HepG2 (cell line): ENCODE data around the gene PEX3. TPM values are rescaled to one million over a fixed set of nuclear protein-coding genes. Genes with fewer than 3 reads are reported as not detected.

Experiments
- ATRX ChIP-seq: sonication (generic); formaldehyde crosslinking; IDR thresholded peaks from 2 replicates; pipeline ENCODE4 v1.4.0; 2020; ENCODE audit warnings: missing genetic modification reagents, borderline replicate concordance
- DR1 ChIP-seq: sonication (generic); formaldehyde crosslinking; IDR thresholded peaks from 2 replicates; pipeline ENCODE4 v1.8.0; 2021; ENCODE audit warnings: mild to moderate bottlenecking, missing genetic modification reagents, inconsistent platforms
- EHMT2 ChIP-seq: fragments of 200-600 bp; sonication (generic); IDR thresholded peaks from 2 replicates; pipeline ENCODE4 v1.7.0; 2017; ENCODE audit warnings: antibody characterized with exemption, low read depth, low read length, borderline replicate concordance
- ERF ChIP-seq: IDR thresholded peaks from 2 replicates; pipeline ENCODE4 v1.6.1; 2018; ENCODE audit warnings: missing biosample characterization, missing genetic modification reagents
- GTF2F1 ChIP-seq: fragments of 150-350 bp; IDR thresholded peaks from 2 replicates; pipeline ENCODE4 v1.6.1; 2014; ENCODE audit warnings: low read length
- ISL2 ChIP-seq: sonication (generic); formaldehyde crosslinking; IDR thresholded peaks from 2 replicates; pipeline ENCODE4 v1.5.0; 2020; ENCODE audit warnings: missing genetic modification reagents
- JUN ChIP-seq: sonication (generic); formaldehyde crosslinking; IDR thresholded peaks from 2 replicates; pipeline ENCODE4 v1.4.0; 2020; ENCODE audit warnings: mild to moderate bottlenecking, missing genetic modification reagents
- KAT2B ChIP-seq: fragments of 150-350 bp; IDR thresholded peaks from 2 replicates; pipeline ENCODE4 v1.6.1; 2014; ENCODE audit warnings: low read depth, low read length, borderline replicate concordance
- KAT8 ChIP-seq: IDR thresholded peaks from 2 replicates; pipeline ENCODE4 v1.6.1; 2016; ENCODE audit warnings: missing genetic modification reagents, missing compliant biosample characterization
- KMT2A ChIP-seq: sonication (generic); formaldehyde crosslinking; IDR thresholded peaks from 2 replicates; pipeline ENCODE4 v1.4.0; 2020; ENCODE audit warnings: missing genetic modification reagents
- LBX2 ChIP-seq: sonication (generic); formaldehyde crosslinking; IDR thresholded peaks from 2 replicates; pipeline ENCODE4 v1.5.0; 2020; ENCODE audit warnings: missing genetic modification reagents, mild to moderate bottlenecking, borderline replicate concordance
- LCORL ChIP-seq, 2 experiments: fragments of 450-650 bp in 1 of 2; sonication (generic) in 1 of 2; formaldehyde crosslinking in 1 of 2; IDR thresholded peaks; 2 replicates each; pipeline versions ENCODE4 v1.5.0 to v1.6.1; 2017 to 2020; ENCODE audit warnings: antibody characterized with exemption in 1 of 2, missing genetic modification reagents in 1 of 2
- MLX ChIP-seq: IDR thresholded peaks from 2 replicates; pipeline ENCODE4 v1.6.1; 2016
- PCBP2 ChIP-seq: fragments of 200-400 bp; formaldehyde crosslinking; optimal IDR thresholded peaks from 2 replicates; pipeline ENCODE3; 2018; ENCODE audit warnings: low read length, low read depth; ENCODE audit not compliant: poor library complexity, severe bottlenecking
- RARA ChIP-seq: IDR thresholded peaks from 2 replicates; pipeline ENCODE4 v1.6.1; 2016; ENCODE audit warnings: missing genetic modification reagents, missing compliant biosample characterization
- SNAPC5 ChIP-seq: sonication (generic); formaldehyde crosslinking; IDR thresholded peaks from 2 replicates; pipeline ENCODE4 v1.8.1; 2023; ENCODE audit warnings: mild to moderate bottlenecking, missing genetic modification reagents, borderline replicate concordance
- SRSF4 ChIP-seq: fragments of 200-400 bp; formaldehyde crosslinking; IDR thresholded peaks from one replicate; pipeline ENCODE4 v1.6.1; 2018; ENCODE audit warnings: mild to moderate bottlenecking, low read depth, low read length, moderate library complexity; ENCODE audit not compliant: poor library complexity, severe bottlenecking
- TERF1 ChIP-seq: sonication (generic); formaldehyde crosslinking; IDR thresholded peaks from 2 replicates; pipeline ENCODE4 v1.8.0; 2022; ENCODE audit warnings: mild to moderate bottlenecking, missing genetic modification reagents, moderate library complexity
- ZFP37 ChIP-seq: sonication (generic); formaldehyde crosslinking; IDR thresholded peaks from 2 replicates; pipeline ENCODE4 v1.4.0; 2020; ENCODE audit warnings: missing genetic modification reagents, borderline replicate concordance
- ZMAT3 ChIP-seq: sonication (generic); formaldehyde crosslinking; conservative IDR thresholded peaks from 2 replicates; pipeline ENCODE4 v1.7.0; 2021; ENCODE audit warnings: missing genetic modification reagents
- ZNF484 ChIP-seq: sonication (generic); formaldehyde crosslinking; IDR thresholded peaks from 2 replicates; pipeline ENCODE4 v1.5.1; 2020; ENCODE audit warnings: mild to moderate bottlenecking, low read depth, missing genetic modification reagents, borderline replicate concordance
- ZNF788 ChIP-seq: sonication (generic); formaldehyde crosslinking; IDR thresholded peaks from 2 replicates; pipeline ENCODE4 v1.5.0; 2020; ENCODE audit warnings: mild to moderate bottlenecking, missing genetic modification reagents, borderline replicate concordance
- ZNF878 ChIP-seq: sonication (generic); formaldehyde crosslinking; IDR thresholded peaks from 2 replicates; pipeline ENCODE4 v1.8.1; 2023; ENCODE audit warnings: mild to moderate bottlenecking, missing genetic modification reagents, moderate library complexity
- ZXDC ChIP-seq: sonication (generic); formaldehyde crosslinking; IDR thresholded peaks from 2 replicates; pipeline ENCODE4 v1.5.0; 2020; ENCODE audit warnings: mild to moderate bottlenecking, missing genetic modification reagents
- polyA plus RNA-seq, 8 experiments: library from polyadenylated mRNA; depleted of rRNA in 3 of 8; stranded (reverse) in 7 of 8; unstranded in 1 of 8; fragments of >200 nt; fragmentation: Illumina TruSeq in 4 of 8; extraction: Trizol in 4 of 8; gene quantifications; 2 replicates each; pipeline versions ENCODE4 v1.2.1 to v1.2.3, GENCODE V29; 2011 to 2016; ENCODE audit warnings: low read depth in 4 of 8, missing spikeins in 1 of 8, mixed read lengths in 1 of 8; ENCODE audit not compliant: insufficient read depth in 1 of 8
- total RNA-seq, 5 experiments: library from RNA; depleted of rRNA; stranded (reverse); fragments of >200 nt; fragmentation: Illumina TruSeq; extraction: Trizol; gene quantifications; 2 replicates each; pipeline ENCODE4 v1.2.3, GENCODE V29; 2016; ENCODE audit warnings: low read depth in 1 of 5

The PEX3 gene
- total and polyA plus RNA-seq, 2 of the 13 experiments (the other 11 are each of a cell fraction or from before 2014, with no cell fraction given), result 30.9 to 40.8 TPM

- 0 out of 2 replicates have a peak, but pooled peaks have one; percentile 75 for TF ChIP-seq ZXDC
- no peak for TF ChIP-seq ZNF484 (CRISPR knock-in tag)
- peak; percentile 96 for TF ChIP-seq SNAPC5 (CRISPR knock-in tag)
- TF ChIP-seq ERF (CRISPR knock-in tag), result peak; percentile 96; the same call in 1 of the 2 replicates
- TF ChIP-seq ZNF878 (CRISPR knock-in tag), result peak; percentile 95
- peak; percentile 100 for TF ChIP-seq KMT2A (CRISPR knock-in tag)
- peak; percentile 75 for TF ChIP-seq RARA (CRISPR knock-in tag)
- TF ChIP-seq DR1, result peak; percentile 93
- TF ChIP-seq ISL2 (CRISPR knock-in tag), result peak; percentile 98
- TF ChIP-seq GTF2F1, result no peak
- TF ChIP-seq LBX2 (CRISPR knock-in tag), result peak; percentile 91; the same call in 1 of the 2 replicates
- TF ChIP-seq TERF1 (CRISPR knock-in tag), result peak; percentile 24; the same call in 1 of the 2 replicates
- TF ChIP-seq KAT8 (CRISPR knock-in tag), result peak; percentile 99
- TF ChIP-seq ZFP37 (CRISPR knock-in tag), result peak; percentile 80
- TF ChIP-seq EHMT2, result peak; percentile 88; the same call in 1 of the 2 replicates
- TF ChIP-seq PCBP2, result no peak
- no peak for TF ChIP-seq LCORL (IDR thresholded peaks at IDR 0.05)
- TF ChIP-seq LCORL (CRISPR knock-in tag; IDR thresholded peaks at IDR 0.05), result peak; percentile 68
- TF ChIP-seq ATRX (CRISPR knock-in tag), result no peak
- TF ChIP-seq MLX (CRISPR knock-in tag), result peak; percentile 60; the same call in 1 of the 2 replicates
- 0 out of 2 replicates have a peak, but pooled peaks have one; percentile 57 for TF ChIP-seq JUN
- TF ChIP-seq KAT2B, result no peak
- peak; percentile 99 for TF ChIP-seq ZNF788 (CRISPR knock-in tag)
- no peak for TF ChIP-seq SRSF4
- peak; percentile 93 for TF ChIP-seq ZMAT3
These were observed at the start of gene PEX3, which contains the start of gene ADAT2 (continued) for GRCh38 chr6:143450453-143451371.
